Erythroblast (primary cell): ENCODE data around the gene UBE3B.

Source experiments
- GATA1 ChIP-seq: IDR thresholded peaks from 2 replicates; pipeline ENCODE4 v1.6.1; 2011; ENCODE audit warnings: low read depth, mild to moderate bottlenecking, control low read depth, low read length, moderate library complexity
- POLR2A ChIP-seq: IDR thresholded peaks from 2 replicates; pipeline ENCODE4 v1.6.1; 2011; ENCODE audit warnings: mild to moderate bottlenecking, low read length

GRCh38 chr12:109527489-109528123 is 50.2 kb downstream of the UBE3B start:
- TF ChIP-seq POLR2A: no peak
- TF ChIP-seq GATA1: no peak
